Measurements from ENCODE around the gene FBXO42.

DNA sequence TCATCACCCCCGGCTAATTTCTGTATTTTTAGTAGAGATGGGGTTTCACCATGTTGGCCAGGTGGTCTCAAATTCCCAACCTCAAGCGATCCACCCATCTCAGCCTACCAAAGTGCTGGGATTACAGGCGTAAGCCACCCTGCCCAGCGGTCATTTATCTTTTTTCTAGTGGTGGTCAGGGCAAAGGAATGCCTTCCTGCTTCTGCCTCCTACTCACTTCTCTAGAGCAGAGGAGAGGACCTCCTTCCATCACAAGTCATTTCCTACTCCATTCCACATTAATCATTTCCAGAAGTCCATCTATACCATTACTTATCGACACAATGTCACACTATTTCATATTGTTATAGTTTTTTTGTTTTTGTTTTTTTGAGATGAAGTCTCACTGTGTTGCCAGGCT is 13.3 kb downstream of the FBXO42 start:
- TF ChIP-seq, protein P1, sequence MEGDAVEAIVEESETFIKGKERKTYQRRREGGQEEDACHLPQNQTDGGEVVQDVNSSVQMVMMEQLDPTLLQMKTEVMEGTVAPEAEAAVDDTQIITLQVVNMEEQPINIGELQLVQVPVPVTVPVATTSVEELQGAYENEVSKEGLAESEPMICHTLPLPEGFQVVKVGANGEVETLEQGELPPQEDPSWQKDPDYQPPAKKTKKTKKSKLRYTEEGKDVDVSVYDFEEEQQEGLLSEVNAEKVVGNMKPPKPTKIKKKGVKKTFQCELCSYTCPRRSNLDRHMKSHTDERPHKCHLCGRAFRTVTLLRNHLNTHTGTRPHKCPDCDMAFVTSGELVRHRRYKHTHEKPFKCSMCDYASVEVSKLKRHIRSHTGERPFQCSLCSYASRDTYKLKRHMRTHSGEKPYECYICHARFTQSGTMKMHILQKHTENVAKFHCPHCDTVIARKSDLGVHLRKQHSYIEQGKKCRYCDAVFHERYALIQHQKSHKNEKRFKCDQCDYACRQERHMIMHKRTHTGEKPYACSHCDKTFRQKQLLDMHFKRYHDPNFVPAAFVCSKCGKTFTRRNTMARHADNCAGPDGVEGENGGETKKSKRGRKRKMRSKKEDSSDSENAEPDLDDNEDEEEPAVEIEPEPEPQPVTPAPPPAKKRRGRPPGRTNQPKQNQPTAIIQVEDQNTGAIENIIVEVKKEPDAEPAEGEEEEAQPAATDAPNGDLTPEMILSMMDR (conservative IDR thresholded peaks at IDR 0.05; ENCODE audit: low read depth in 2 of 2) = no peak
- TF ChIP-seq, protein P2, sequence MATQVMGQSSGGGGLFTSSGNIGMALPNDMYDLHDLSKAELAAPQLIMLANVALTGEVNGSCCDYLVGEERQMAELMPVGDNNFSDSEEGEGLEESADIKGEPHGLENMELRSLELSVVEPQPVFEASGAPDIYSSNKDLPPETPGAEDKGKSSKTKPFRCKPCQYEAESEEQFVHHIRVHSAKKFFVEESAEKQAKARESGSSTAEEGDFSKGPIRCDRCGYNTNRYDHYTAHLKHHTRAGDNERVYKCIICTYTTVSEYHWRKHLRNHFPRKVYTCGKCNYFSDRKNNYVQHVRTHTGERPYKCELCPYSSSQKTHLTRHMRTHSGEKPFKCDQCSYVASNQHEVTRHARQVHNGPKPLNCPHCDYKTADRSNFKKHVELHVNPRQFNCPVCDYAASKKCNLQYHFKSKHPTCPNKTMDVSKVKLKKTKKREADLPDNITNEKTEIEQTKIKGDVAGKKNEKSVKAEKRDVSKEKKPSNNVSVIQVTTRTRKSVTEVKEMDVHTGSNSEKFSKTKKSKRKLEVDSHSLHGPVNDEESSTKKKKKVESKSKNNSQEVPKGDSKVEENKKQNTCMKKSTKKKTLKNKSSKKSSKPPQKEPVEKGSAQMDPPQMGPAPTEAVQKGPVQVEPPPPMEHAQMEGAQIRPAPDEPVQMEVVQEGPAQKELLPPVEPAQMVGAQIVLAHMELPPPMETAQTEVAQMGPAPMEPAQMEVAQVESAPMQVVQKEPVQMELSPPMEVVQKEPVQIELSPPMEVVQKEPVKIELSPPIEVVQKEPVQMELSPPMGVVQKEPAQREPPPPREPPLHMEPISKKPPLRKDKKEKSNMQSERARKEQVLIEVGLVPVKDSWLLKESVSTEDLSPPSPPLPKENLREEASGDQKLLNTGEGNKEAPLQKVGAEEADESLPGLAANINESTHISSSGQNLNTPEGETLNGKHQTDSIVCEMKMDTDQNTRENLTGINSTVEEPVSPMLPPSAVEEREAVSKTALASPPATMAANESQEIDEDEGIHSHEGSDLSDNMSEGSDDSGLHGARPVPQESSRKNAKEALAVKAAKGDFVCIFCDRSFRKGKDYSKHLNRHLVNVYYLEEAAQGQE (IDR thresholded peaks at IDR 0.05; ENCODE audit: unreplicated experiment) = no peak
- TF ChIP-seq STAT1 (IDR thresholded peaks at IDR 0.05; ENCODE audit: unreplicated experiment) = no peak
- no peak for TF ChIP-seq POLR2AphosphoS5 (IDR thresholded peaks at IDR 0.05; ENCODE audit: low read depth)
- TF ChIP-seq EZH2phosphoT487 (IDR thresholded peaks at IDR 0.05; ENCODE audit: unreplicated experiment) = no peak
- TF ChIP-seq CREB1 (CRISPR knock-in tag; IDR thresholded peaks at IDR 0.05; ENCODE audit: low read depth) = no peak
- no peak for TF ChIP-seq EZH2 (IDR thresholded peaks at IDR 0.05; ENCODE audit: low read depth, unreplicated experiment)
- no peak for TF ChIP-seq JUNB (IDR thresholded peaks at IDR 0.05; ENCODE audit: unreplicated experiment)
- TF ChIP-seq, protein P3, sequence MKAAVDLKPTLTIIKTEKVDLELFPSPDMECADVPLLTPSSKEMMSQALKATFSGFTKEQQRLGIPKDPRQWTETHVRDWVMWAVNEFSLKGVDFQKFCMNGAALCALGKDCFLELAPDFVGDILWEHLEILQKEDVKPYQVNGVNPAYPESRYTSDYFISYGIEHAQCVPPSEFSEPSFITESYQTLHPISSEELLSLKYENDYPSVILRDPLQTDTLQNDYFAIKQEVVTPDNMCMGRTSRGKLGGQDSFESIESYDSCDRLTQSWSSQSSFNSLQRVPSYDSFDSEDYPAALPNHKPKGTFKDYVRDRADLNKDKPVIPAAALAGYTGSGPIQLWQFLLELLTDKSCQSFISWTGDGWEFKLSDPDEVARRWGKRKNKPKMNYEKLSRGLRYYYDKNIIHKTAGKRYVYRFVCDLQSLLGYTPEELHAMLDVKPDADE (IDR thresholded peaks at IDR 0.05) = no peak
